RWPE1 (cell line): Measurements from ENCODE around the gene FAM171A1.
"Not testable (repeated sequence)": the region's sequence is repeated elsewhere in the genome, so short reads cannot be mapped to it uniquely, and the experiment has no call there.

Source experiments
- CTCF ChIA-PET: fragments of 350-600 bp; sonication (Branson Sonifier 250); formaldehyde crosslinking; extraction: SDS; loops from one replicate; lab custom pipeline; 2021; lab: Yijun Ruan, JAX
- POLR2A ChIA-PET: fragments of 400-600 bp; formaldehyde crosslinking; extraction: SDS; loops from one replicate; lab custom pipeline; 2020; ENCODE audit warnings: antibody characterized with exemption; ENCODE audit not compliant: low non-redundant PET; lab: Yijun Ruan, JAX
- DNase-seq: peaks from one replicate; pipeline ENCODE4 v3.0.0; 2012; ENCODE audit warnings: low spot score
- H3K27ac ChIP-seq: fragments of 450-650 bp; 2 replicates; pipeline ENCODE4 v1.5.1; 2017
- CTCF ChIP-seq: fragments of 450-650 bp; conservative IDR thresholded peaks from 2 replicates; pipeline ENCODE4 v1.5.1; 2017; ENCODE audit warnings: low read depth, mild to moderate bottlenecking

FAM171A1 gene

GRCh38 chr10:15306735-15307280 is 64.3 kb downstream of the FAM171A1 start:
- POLR2A ChIA-PET: no interaction called here
- DNase-seq: no peak
- CTCF ChIA-PET: no interaction called here
- TF ChIP-seq CTCF: no peak
- no peak overlapping the region for H3K27ac ChIP-seq

DNA sequence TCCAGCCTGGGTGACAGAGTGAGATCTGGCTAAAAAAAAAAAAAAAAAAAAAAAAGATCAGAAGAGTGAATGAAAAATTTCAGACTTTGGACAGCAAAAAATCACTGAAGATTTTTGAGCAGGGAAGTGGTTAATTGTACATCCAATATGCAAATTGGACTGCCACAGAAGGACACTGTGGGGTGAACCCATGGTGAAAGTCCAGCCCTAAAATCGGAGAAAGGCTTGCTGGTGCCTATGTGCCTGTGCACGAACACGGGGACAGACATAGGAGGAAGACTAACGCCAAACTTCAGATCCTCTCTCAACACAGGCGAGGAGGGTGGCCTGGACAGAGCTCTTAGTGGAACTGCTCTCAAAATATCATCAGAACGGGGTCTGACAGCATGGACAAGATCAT is 65.5 kb downstream of the FAM171A1 start:
- TF ChIP-seq CTCF: no peak
- ChIA-PET POLR2A (no interaction called here), CTCF (no interaction called here)
- no peak overlapping the region for H3K27ac ChIP-seq
- no peak for DNase-seq

DNA sequence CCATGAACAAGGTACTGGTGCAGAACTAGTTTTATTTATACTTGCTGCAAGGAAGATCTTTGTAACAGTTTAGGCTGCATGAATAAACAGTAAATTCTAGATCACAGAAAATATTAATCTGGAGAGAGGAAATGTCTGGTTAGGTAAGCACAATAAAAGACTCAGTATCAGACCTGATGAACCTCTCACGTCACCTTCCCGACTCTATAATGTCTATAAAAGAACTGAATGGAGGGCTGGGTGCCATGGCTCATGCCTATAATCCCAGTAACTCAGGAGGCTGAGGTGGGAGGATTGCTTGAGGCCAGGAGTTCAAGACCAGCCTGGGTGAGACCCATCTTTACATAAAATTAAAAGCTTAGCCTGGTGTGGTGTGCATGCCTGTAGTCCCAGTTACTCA is 65.9 kb downstream of the FAM171A1 start:
- TF ChIP-seq CTCF: no peak
- POLR2A ChIA-PET: no interaction called here
- H3K27ac ChIP-seq: no peak overlapping the region
- CTCF ChIA-PET: no interaction called here
- no peak for DNase-seq

DNA sequence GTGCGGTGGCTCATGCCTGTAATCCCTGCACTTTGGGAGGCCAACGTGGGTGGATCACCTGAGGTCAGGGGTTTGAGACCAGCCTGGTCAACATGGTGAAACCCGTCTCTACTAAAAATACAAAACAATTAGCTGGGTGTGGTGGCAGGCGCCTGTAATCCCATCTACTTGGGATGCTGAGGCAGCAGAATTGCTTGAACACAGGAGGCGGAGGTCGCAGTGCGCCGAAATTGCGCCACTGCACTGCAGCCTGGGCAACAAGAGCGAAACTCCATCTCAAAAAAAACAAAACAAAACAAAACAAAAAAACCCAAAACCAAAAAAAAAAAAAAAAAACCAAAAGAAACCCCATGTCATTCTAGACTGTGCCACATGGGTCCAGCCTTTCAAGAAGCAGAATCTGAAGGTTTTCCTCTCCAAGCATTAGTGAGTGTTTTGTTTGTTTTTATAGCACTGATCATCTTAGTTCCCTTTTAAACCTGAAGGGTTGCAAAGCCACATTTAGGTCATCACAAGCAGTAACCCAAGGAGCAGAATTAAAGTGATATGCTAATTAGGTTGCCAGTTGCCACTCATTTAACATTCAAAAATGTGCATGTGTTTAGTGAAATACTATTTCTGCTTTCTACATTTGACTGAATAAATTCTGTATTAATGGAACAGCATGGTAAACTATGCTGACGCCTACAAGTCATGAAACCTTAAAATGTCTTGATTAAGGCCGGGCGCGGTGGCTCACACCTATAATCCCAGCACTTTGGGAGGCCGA is 68.7 kb downstream of the FAM171A1 start:
- CTCF ChIA-PET: interaction anchor here (0.7 kb wide), 1 partner anchor 135 kb away, joined by 4 read pairs; no protein-coding TSS in a partner anchor
- H3K27ac ChIP-seq, POLR2A ChIA-PET, DNase-seq: not testable (repeated sequence)

GRCh38 chr10:15300697-15301096 is 70.4 kb downstream of the FAM171A1 start:
- TF ChIP-seq CTCF: no peak
- ChIA-PET POLR2A (no interaction called here), CTCF (no interaction called here)
- H3K27ac ChIP-seq: no peak overlapping the region
- DNase-seq: no peak

GRCh38 chr10:15300145-15300544 is 70.9 kb downstream of the FAM171A1 start:
- H3K27ac ChIP-seq: no peak overlapping the region
- no peak for DNase-seq
- TF ChIP-seq CTCF: no peak
- POLR2A ChIA-PET: no interaction called here
- CTCF ChIA-PET: no interaction called here

GRCh38 chr10:15296701-15297100 is 74.4 kb downstream of the FAM171A1 start:
- no peak overlapping the region for H3K27ac ChIP-seq
- ChIA-PET CTCF (no interaction called here), POLR2A (no interaction called here)
- DNase-seq: no peak
- TF ChIP-seq CTCF: no peak
